ENCODE results near the gene ITGAV. TPM values are rescaled to one million over a fixed set of nuclear protein-coding genes. Genes with fewer than 3 reads are reported as not detected.

Gene ITGAV
- total RNA-seq, 1 donor: 311 TPM

- Histone ChIP-seq H3K4me3 (ENCODE audit: insufficient read depth, low read length) (no peak overlapping the region), H3K4me1 (ENCODE audit: insufficient read depth, low read length) (no peaks in the 10 kb centered on the region), H3K36me3 (ENCODE audit: insufficient read depth, low read length) (peaks cover 60% of the 10 kb centered on the region), H3K27me3 (ENCODE audit: insufficient read depth, low read length) (no peaks in the 10 kb centered on the region), H3K27ac (ENCODE audit: low read depth, low read length) (no peak overlapping the region), H4K20me1 (ENCODE audit: insufficient read depth, low read length) (no peaks in the 10 kb centered on the region), H3K4me2 (ENCODE audit: insufficient read depth, low read length) (no peak overlapping the region), H3K79me2 (ENCODE audit: insufficient read depth, low read length) (no peaks in the 10 kb centered on the region), H3K9me3 (ENCODE audit: low read depth, low read length) (no peaks in the 10 kb centered on the region), H2AFZ (ENCODE audit: low read length) (no peak overlapping the region)
- no peak for TF ChIP-seq CTCF (IDR thresholded peaks at IDR 0.05; ENCODE audit: extremely low read depth, low read depth, low read length)
- DNase-seq (ENCODE audit: insufficient read length, low spot score, missing footprints): no peak
Observed at GRCh38 chr2:186653511-186653910, 63.7 kb downstream of the ITGAV start.

GRCh38 chr2:186659383-186659782 lies 69.5 kb downstream of the ITGAV start:
- Histone ChIP-seq H4K20me1 (ENCODE audit: insufficient read depth, low read length) (no peaks in the 10 kb centered on the region), H2AFZ (ENCODE audit: low read length) (no peak overlapping the region), H3K4me2 (ENCODE audit: insufficient read depth, low read length) (no peak overlapping the region), H3K36me3 (ENCODE audit: insufficient read depth, low read length) (peaks cover 72% of the 10 kb centered on the region), H3K4me3 (ENCODE audit: insufficient read depth, low read length) (no peak overlapping the region), H3K9me3 (ENCODE audit: low read depth, low read length) (no peaks in the 10 kb centered on the region), H3K27me3 (ENCODE audit: insufficient read depth, low read length) (no peaks in the 10 kb centered on the region), H3K4me1 (ENCODE audit: insufficient read depth, low read length) (no peaks in the 10 kb centered on the region), H3K27ac (ENCODE audit: low read depth, low read length) (no peak overlapping the region), H3K79me2 (ENCODE audit: insufficient read depth, low read length) (no peaks in the 10 kb centered on the region)
- DNase-seq (ENCODE audit: insufficient read length, low spot score, missing footprints): no peak
- no peak for TF ChIP-seq CTCF (IDR thresholded peaks at IDR 0.05; ENCODE audit: extremely low read depth, low read depth, low read length)

- Histone ChIP-seq H3K27me3 (ENCODE audit: insufficient read depth, low read length) (no peaks in the 10 kb centered on the region), H3K4me2 (ENCODE audit: insufficient read depth, low read length) (no peak overlapping the region), H3K27ac (ENCODE audit: low read depth, low read length) (no peak overlapping the region), H3K9me3 (ENCODE audit: low read depth, low read length) (no peaks in the 10 kb centered on the region), H2AFZ (ENCODE audit: low read length) (no peak overlapping the region), H3K4me3 (ENCODE audit: insufficient read depth, low read length) (no peak overlapping the region), H3K79me2 (ENCODE audit: insufficient read depth, low read length) (no peaks in the 10 kb centered on the region), H4K20me1 (ENCODE audit: insufficient read depth, low read length) (no peaks in the 10 kb centered on the region), H3K36me3 (ENCODE audit: insufficient read depth, low read length) (peaks cover 72% of the 10 kb centered on the region), H3K4me1 (ENCODE audit: insufficient read depth, low read length) (no peaks in the 10 kb centered on the region)
- no peak for TF ChIP-seq CTCF (IDR thresholded peaks at IDR 0.05; ENCODE audit: extremely low read depth, low read depth, low read length)
- no peak for DNase-seq (ENCODE audit: insufficient read length, low spot score, missing footprints)
Observed at GRCh38 chr2:186664385-186665043, 74.7 kb downstream of the ITGAV start.

- Histone ChIP-seq H3K36me3 (ENCODE audit: insufficient read depth, low read length) (peaks cover 90% of the 10 kb centered on the region), H3K27me3 (ENCODE audit: insufficient read depth, low read length) (no peaks in the 10 kb centered on the region), H3K4me1 (ENCODE audit: insufficient read depth, low read length) (no peaks in the 10 kb centered on the region), H4K20me1 (ENCODE audit: insufficient read depth, low read length) (no peaks in the 10 kb centered on the region), H3K9me3 (ENCODE audit: low read depth, low read length) (no peaks in the 10 kb centered on the region), H2AFZ (ENCODE audit: low read length) (no peak overlapping the region), H3K27ac (ENCODE audit: low read depth, low read length) (no peak overlapping the region), H3K4me3 (ENCODE audit: insufficient read depth, low read length) (no peak overlapping the region), H3K79me2 (ENCODE audit: insufficient read depth, low read length) (no peaks in the 10 kb centered on the region), H3K4me2 (ENCODE audit: insufficient read depth, low read length) (no peak overlapping the region)
- DNase-seq (ENCODE audit: insufficient read length, low spot score, missing footprints): no peak
- TF ChIP-seq CTCF (IDR thresholded peaks at IDR 0.05; ENCODE audit: extremely low read depth, low read depth, low read length): no peak
Observed at GRCh38 chr2:186669146-186669545, 79.3 kb downstream of the ITGAV start.

Measured in osteoblast (primary cell).